Measurements from ENCODE around the gene CDKN2B-AS1.

CDKN2B-AS1 gene

GRCh38 chr9:22088717-22089061 lies 94.1 kb downstream of the CDKN2B-AS1 start:
- TF ChIP-seq CTCF (IDR thresholded peaks at IDR 0.05; ENCODE audit: insufficient read depth, low read length, poor library complexity, severe bottlenecking): no peak
- no peaks in the 10 kb centered on the region for H3K27me3 ChIP-seq (replicated peaks; ENCODE audit: control insufficient read depth, insufficient read depth, low read length)
- DNase-seq (ENCODE audit: extremely low read depth, insufficient read length): no peak
- H3K4me3 ChIP-seq (replicated peaks; ENCODE audit: low read depth, low read length): no peak overlapping the region
- no peaks in the 10 kb centered on the region for H3K36me3 ChIP-seq (ENCODE audit: control insufficient read depth, insufficient read depth, low read length)

GRCh38 chr9:22097707-22098106 lies 103.1 kb downstream of the CDKN2B-AS1 start:
- TF ChIP-seq CTCF (IDR thresholded peaks at IDR 0.05; ENCODE audit: insufficient read depth, low read length, poor library complexity, severe bottlenecking): no peak
- H3K4me3 ChIP-seq (replicated peaks; ENCODE audit: low read depth, low read length): no peak overlapping the region
- no peak for DNase-seq (ENCODE audit: extremely low read depth, insufficient read length)

GRCh38 chr9:22098643-22099332 lies 104.2 kb downstream of the CDKN2B-AS1 start:
- no peak for DNase-seq (ENCODE audit: extremely low read depth, insufficient read length)
- TF ChIP-seq CTCF (IDR thresholded peaks at IDR 0.05; ENCODE audit: insufficient read depth, low read length, poor library complexity, severe bottlenecking): no peak
- H3K27me3 ChIP-seq (replicated peaks; ENCODE audit: control insufficient read depth, insufficient read depth, low read length): peaks cover 3% of the 10 kb centered on the region; the same call in 1 of the 2 replicates

More at GRCh38 chr9:22097707-22098106, 103.1 kb downstream of the CDKN2B-AS1 start:
- 0 out of 2 replicates have a peak, but pooled peaks cover 2% of the 10 kb centered on the region for H3K27me3 ChIP-seq (replicated peaks; ENCODE audit: control insufficient read depth, insufficient read depth, low read length)
- no peaks in the 10 kb centered on the region for H3K36me3 ChIP-seq (ENCODE audit: control insufficient read depth, insufficient read depth, low read length)

GRCh38 chr9:22100626-22101025 lies 106.0 kb downstream of the CDKN2B-AS1 start:
- DNase-seq (ENCODE audit: extremely low read depth, insufficient read length): no peak
- TF ChIP-seq CTCF (IDR thresholded peaks at IDR 0.05; ENCODE audit: insufficient read depth, low read length, poor library complexity, severe bottlenecking): peak; percentile 27

More at GRCh38 chr9:22098643-22099332, 104.2 kb downstream of the CDKN2B-AS1 start:
- no peaks in the 10 kb centered on the region for H3K36me3 ChIP-seq (ENCODE audit: control insufficient read depth, insufficient read depth, low read length)
- H3K4me3 ChIP-seq (replicated peaks; ENCODE audit: low read depth, low read length): no peak overlapping the region

GRCh38 chr9:22102146-22103053 lies 107.8 kb downstream of the CDKN2B-AS1 start:
- no peak overlapping the region for H3K4me3 ChIP-seq (replicated peaks; ENCODE audit: low read depth, low read length)
- peaks cover 1% of the 10 kb centered on the region; the same call in 1 of the 2 replicates for H3K27me3 ChIP-seq (replicated peaks; ENCODE audit: control insufficient read depth, insufficient read depth, low read length)
- TF ChIP-seq CTCF (IDR thresholded peaks at IDR 0.05; ENCODE audit: insufficient read depth, low read length, poor library complexity, severe bottlenecking): no peak
- DNase-seq (ENCODE audit: extremely low read depth, insufficient read length): no peak
- H3K36me3 ChIP-seq (ENCODE audit: control insufficient read depth, insufficient read depth, low read length): no peaks in the 10 kb centered on the region

More at GRCh38 chr9:22100626-22101025, 106.0 kb downstream of the CDKN2B-AS1 start:
- Histone ChIP-seq H3K27me3 (replicated peaks; ENCODE audit: control insufficient read depth, insufficient read depth, low read length) (peaks cover 3% of the 10 kb centered on the region; the same call in 1 of the 2 replicates), H3K36me3 (ENCODE audit: control insufficient read depth, insufficient read depth, low read length) (no peaks in the 10 kb centered on the region), H3K4me3 (replicated peaks; ENCODE audit: low read depth, low read length) (no peak overlapping the region)
